ENCODE results near the gene STAM.
"Not testable (repeated sequence)": the region's sequence is repeated elsewhere in the genome, so short reads cannot be mapped to it uniquely, and the experiment has no call there.

STAM gene

GRCh38 chr10:17624996-17625395, 19.0 kb upstream of the STAM start:
- H3K27me3 Mint-ChIP-seq (ENCODE audit: low read depth, poor library complexity): peaks cover 7% of the 10 kb centered on the region
- no peak overlapping the region for H3K4me3 Mint-ChIP-seq
- H3K36me3 Mint-ChIP-seq (ENCODE audit: low read depth): no peaks in the 10 kb centered on the region
- no peaks in the 10 kb centered on the region for H3K4me1 Mint-ChIP-seq
- TF ChIP-seq, protein P1, sequence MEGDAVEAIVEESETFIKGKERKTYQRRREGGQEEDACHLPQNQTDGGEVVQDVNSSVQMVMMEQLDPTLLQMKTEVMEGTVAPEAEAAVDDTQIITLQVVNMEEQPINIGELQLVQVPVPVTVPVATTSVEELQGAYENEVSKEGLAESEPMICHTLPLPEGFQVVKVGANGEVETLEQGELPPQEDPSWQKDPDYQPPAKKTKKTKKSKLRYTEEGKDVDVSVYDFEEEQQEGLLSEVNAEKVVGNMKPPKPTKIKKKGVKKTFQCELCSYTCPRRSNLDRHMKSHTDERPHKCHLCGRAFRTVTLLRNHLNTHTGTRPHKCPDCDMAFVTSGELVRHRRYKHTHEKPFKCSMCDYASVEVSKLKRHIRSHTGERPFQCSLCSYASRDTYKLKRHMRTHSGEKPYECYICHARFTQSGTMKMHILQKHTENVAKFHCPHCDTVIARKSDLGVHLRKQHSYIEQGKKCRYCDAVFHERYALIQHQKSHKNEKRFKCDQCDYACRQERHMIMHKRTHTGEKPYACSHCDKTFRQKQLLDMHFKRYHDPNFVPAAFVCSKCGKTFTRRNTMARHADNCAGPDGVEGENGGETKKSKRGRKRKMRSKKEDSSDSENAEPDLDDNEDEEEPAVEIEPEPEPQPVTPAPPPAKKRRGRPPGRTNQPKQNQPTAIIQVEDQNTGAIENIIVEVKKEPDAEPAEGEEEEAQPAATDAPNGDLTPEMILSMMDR (IDR thresholded peaks at IDR 0.05): no peak
- DNase-seq: no peak
- no peak overlapping the region for H3K27ac Mint-ChIP-seq
- H3K9me3 Mint-ChIP-seq: peaks cover 7% of the 10 kb centered on the region

- H3K36me3 Mint-ChIP-seq (ENCODE audit: low read depth): no peaks in the 10 kb centered on the region
- no peaks in the 10 kb centered on the region for H3K4me1 Mint-ChIP-seq
- H3K27ac Mint-ChIP-seq: no peak overlapping the region
- H3K27me3 Mint-ChIP-seq (ENCODE audit: low read depth, poor library complexity): peaks cover 7% of the 10 kb centered on the region
- DNase-seq: no peak
- H3K9me3 Mint-ChIP-seq: peaks cover 7% of the 10 kb centered on the region
- TF ChIP-seq, protein P1 (IDR thresholded peaks at IDR 0.05): no peak
- H3K4me3 Mint-ChIP-seq: no peak overlapping the region
Observed at GRCh38 chr10:17626656-17627055, 17.3 kb upstream of the STAM start.

- H3K27me3 Mint-ChIP-seq (ENCODE audit: low read depth, poor library complexity); DNase-seq; H3K27ac Mint-ChIP-seq; H3K36me3 Mint-ChIP-seq (ENCODE audit: low read depth); H3K4me1 Mint-ChIP-seq; H3K4me3 Mint-ChIP-seq: not testable (repeated sequence)
- peaks cover 14% of the 10 kb centered on the region for H3K9me3 Mint-ChIP-seq
Observed at GRCh38 chr10:17632590-17632989, 11.4 kb upstream of the STAM start.

DNA sequence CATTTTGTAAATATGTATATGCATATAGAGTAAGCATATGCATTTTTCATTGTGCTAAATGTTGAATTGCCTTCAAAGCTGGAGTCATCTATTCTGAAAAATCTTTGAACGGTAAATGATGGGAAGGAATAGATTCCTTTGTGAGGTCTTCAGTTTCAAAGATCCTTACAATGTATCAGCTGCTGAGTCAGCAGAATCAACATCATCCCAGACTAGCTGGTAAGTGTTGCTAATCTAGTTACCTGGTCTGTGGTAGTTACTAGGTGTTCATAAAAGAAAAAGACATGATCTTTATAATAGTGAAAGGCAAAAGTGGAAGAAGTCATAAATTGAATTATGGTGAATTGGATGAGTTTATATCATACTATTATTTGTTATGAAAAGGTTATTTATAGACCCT, 10.6 kb upstream of the STAM start:
- Mint-ChIP-seq H3K27ac (no peak overlapping the region), H3K4me3 (no peak overlapping the region), H3K27me3 (ENCODE audit: low read depth, poor library complexity) (no peaks in the 10 kb centered on the region), H3K4me1 (no peaks in the 10 kb centered on the region), H3K9me3 (peaks cover 8% of the 10 kb centered on the region), H3K36me3 (ENCODE audit: low read depth) (no peaks in the 10 kb centered on the region)
- DNase-seq: no peak
- TF ChIP-seq, protein P1 (IDR thresholded peaks at IDR 0.05): no peak

- Mint-ChIP-seq H3K27me3 (ENCODE audit: low read depth, poor library complexity) (no peaks in the 10 kb centered on the region), H3K4me1 (peaks cover 2% of the 10 kb centered on the region), H3K27ac (no peak overlapping the region), H3K36me3 (ENCODE audit: low read depth) (peaks cover 22% of the 10 kb centered on the region), H3K9me3 (peaks cover 18% of the 10 kb centered on the region), H3K4me3 (no peak overlapping the region)
- TF ChIP-seq, protein P1 (IDR thresholded peaks at IDR 0.05): no peak
- DNase-seq: no peak
Observed at GRCh38 chr10:17637869-17638268, 6.1 kb upstream of the STAM start.

- no peak for DNase-seq
- Mint-ChIP-seq H3K9me3 (peaks cover 14% of the 10 kb centered on the region), H3K36me3 (ENCODE audit: low read depth) (peaks cover 22% of the 10 kb centered on the region), H3K4me3 (no peak overlapping the region), H3K27me3 (ENCODE audit: low read depth, poor library complexity) (no peaks in the 10 kb centered on the region), H3K27ac (no peak overlapping the region), H3K4me1 (peaks cover 18% of the 10 kb centered on the region)
- TF ChIP-seq, protein P1 (IDR thresholded peaks at IDR 0.05): no peak
Observed at GRCh38 chr10:17640331-17640816, 3.6 kb upstream of the STAM start.

All from nephron progenitor cell (in vitro differentiated cells).